NCI-H2029 treated with DMSO at 0.1 percent for 48 hours (cell line): ENCODE data around the gene EIF3B.
"Not testable (repeated sequence)": the region's sequence is repeated elsewhere in the genome, so short reads cannot be mapped to it uniquely, and the experiment has no call there.

Experiments
- DNase-seq: peaks from one replicate; lab custom pipeline; 2025; lab: John Stamatoyannopoulos, UW

The EIF3B gene

GRCh38 chr7:2347351-2348063 is 7.1 kb upstream of the EIF3B start:
- not testable (repeated sequence) for DNase-seq

- DNase-seq = no peak
Observed at GRCh38 chr7:2350055-2350454, 4.6 kb upstream of the EIF3B start.

GRCh38 chr7:2350861-2351260 is 3.8 kb upstream of the EIF3B start:
- DNase-seq = no peak

GRCh38 chr7:2353113-2353935 is 1.3 kb upstream of the EIF3B start:
- no peak for DNase-seq

- DNase-seq = no peak
Observed at GRCh38 chr7:2353936-2354185, 766 bp upstream of the EIF3B start.

- DNase-seq = no peak
Observed at GRCh38 chr7:2354939-2355704, 495 bp downstream of the EIF3B start.

GRCh38 chr7:2355705-2356008 is 1.0 kb downstream of the EIF3B start:
- no peak for DNase-seq

- no peak for DNase-seq
Observed at GRCh38 chr7:2357165-2357564, 2.5 kb downstream of the EIF3B start.

- no peak for DNase-seq
Observed at GRCh38 chr7:2357571-2357970, 2.9 kb downstream of the EIF3B start.

GRCh38 chr7:2358968-2359527 is 4.4 kb downstream of the EIF3B start:
- DNase-seq = no peak

GRCh38 chr7:2359610-2360009 is 5.0 kb downstream of the EIF3B start:
- DNase-seq = no peak

GRCh38 chr7:2360796-2361195 is 6.2 kb downstream of the EIF3B start:
- no peak for DNase-seq

- no peak for DNase-seq
Observed at GRCh38 chr7:2362385-2363088, 7.9 kb downstream of the EIF3B start.

GRCh38 chr7:2369139-2369538 is 14.5 kb downstream of the EIF3B start:
- DNase-seq = no peak

- DNase-seq = no peak
Observed at GRCh38 chr7:2371329-2371728, 16.7 kb downstream of the EIF3B start.

- DNase-seq = no peak
Observed at GRCh38 chr7:2372724-2373123, 18.1 kb downstream of the EIF3B start.

GRCh38 chr7:2373124-2373556 is 18.5 kb downstream of the EIF3B start:
- DNase-seq = no peak

- DNase-seq = no peak
Observed at GRCh38 chr7:2373646-2374045, 19.0 kb downstream of the EIF3B start.

- no peak for DNase-seq
Observed at GRCh38 chr7:2374401-2374800, 19.8 kb downstream of the EIF3B start.

GRCh38 chr7:2374830-2375728 is 20.5 kb downstream of the EIF3B start:
- no peak for DNase-seq
